M059J (cell line): ENCODE results near the gene SYVN1. TPM values are rescaled to one million over a fixed set of nuclear protein-coding genes. Genes with fewer than 3 reads are reported as not detected.
A peak's percentile ranks its signal among the peaks of the same experiment; 100 is the strongest.
"Not testable (repeated sequence)": the region's sequence is repeated elsewhere in the genome, so short reads cannot be mapped to it uniquely, and the experiment has no call there.

Source experiments
- DNase-seq: peaks from one replicate; pipeline ENCODE4 v3.0.0-alpha.2; 2012; ENCODE audit warnings: low read depth
- total RNA-seq: library from RNA; depleted of rRNA; stranded (reverse); fragments of >200 nt; shearing (Covaris generic); gene quantifications from 2 replicates; pipeline ENCODE4 v1.2.3, GENCODE V29; 2014

SYVN1 gene
- total RNA-seq, 1 experiment from 2014 or later: 27.0 TPM

DNA sequence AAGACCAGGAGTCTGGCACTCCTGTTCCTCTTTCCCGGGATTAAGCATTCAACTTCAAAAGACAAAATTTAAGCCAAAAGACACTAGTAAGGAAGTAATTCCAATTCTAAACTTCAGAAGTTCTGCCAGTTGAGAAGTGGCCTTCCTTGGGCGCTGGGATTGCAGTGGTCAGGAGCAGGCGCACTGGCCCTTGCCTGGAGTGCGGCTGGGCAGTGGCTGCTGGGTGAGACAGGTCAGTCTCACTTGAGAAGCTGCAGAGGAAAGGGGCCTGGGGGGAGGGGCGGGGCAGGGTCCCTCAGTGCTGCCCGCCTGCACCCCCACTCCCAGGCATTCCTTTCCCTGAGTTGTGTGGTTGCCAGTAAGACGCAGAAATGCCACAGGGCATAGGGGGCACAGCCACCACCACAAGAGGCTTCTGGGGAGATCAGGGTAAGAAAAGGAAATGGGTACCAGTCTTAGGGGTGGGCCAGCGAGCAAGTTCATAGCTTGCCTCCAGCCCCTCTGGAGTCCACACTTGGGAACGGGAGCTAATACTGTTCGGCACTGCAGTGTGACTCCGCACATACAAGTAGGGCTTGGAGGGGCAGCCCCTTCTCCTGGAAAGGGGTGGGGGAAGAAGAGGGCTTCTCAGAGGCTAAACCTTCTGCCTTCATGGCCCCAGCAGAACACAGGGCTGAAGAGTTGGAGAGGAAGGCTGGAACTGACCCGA, 6.7 kb downstream of the SYVN1 start:
- DNase-seq: no peak

DNA sequence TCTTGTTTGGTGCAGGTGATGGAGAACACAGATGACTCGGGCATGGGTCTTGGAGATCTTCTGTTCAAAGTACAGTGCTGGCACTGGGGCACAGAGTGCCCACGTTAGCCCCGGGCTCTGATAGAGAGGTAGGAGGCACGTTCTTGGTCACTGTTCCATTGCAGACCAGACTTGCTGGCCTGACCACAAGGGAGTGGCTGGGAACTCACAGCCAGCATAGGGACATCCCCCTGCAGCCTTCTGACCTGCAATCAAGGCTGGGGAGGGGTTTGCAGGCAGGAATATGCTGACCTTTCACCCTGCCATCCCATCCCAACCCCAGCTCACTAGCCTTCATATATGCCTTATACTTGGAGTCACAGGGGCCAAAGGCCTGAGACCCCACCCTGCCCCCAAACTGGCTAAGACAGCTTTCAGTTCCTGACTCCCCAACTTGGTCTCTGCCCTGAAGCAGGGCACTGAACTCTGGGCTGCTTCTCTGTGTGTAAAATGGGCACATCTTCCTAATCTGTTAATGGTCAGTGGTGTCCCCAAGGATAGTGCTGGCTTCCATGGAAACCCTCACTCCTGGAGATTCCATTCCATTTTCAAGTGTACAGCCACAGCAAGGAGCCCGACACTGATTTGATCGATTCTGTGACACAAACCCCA, 7.6 kb downstream of the SYVN1 start:
- no peak for DNase-seq

DNA sequence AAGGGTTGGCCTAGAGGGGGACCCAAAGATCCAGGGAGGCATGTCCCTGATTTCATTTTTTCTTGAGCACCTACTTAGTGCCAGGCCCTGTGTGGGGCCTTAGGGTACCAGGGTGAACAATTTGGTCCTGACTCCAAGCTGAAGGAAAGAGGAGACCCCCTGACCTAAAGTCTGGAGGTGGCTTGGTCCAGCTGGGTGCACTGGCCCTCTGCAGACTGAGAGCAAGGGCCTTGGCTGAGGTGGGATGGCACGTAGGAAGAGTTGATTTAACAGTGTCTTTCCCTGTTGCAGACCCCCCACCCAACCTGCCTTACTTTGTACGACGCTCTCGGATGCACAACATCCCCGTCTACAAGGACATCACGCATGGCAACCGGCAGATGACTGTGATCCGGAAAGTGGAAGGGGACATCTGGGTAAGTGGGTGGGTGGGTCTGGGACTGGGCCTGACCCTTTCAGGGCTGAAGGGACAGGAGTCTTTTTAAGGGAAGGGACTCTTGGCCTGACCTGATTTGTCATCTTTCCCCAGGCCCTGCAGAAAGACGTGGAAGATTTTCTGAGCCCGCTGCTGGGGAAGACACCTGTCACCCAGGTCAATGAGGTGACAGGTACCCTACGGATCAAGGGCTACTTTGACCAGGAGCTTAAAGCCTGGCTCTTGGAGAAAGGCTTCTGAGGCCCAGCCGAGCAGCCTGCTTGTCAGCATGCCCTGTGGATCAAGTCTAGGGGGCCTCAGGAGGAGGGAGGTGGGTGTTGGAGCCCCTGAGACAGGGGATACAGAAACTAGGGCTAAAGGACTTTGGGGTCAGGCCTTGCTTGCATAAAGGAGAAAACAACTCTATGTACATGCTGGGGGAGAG, 8.9 kb downstream of the SYVN1 start:
- DNase-seq: no peak

DNA sequence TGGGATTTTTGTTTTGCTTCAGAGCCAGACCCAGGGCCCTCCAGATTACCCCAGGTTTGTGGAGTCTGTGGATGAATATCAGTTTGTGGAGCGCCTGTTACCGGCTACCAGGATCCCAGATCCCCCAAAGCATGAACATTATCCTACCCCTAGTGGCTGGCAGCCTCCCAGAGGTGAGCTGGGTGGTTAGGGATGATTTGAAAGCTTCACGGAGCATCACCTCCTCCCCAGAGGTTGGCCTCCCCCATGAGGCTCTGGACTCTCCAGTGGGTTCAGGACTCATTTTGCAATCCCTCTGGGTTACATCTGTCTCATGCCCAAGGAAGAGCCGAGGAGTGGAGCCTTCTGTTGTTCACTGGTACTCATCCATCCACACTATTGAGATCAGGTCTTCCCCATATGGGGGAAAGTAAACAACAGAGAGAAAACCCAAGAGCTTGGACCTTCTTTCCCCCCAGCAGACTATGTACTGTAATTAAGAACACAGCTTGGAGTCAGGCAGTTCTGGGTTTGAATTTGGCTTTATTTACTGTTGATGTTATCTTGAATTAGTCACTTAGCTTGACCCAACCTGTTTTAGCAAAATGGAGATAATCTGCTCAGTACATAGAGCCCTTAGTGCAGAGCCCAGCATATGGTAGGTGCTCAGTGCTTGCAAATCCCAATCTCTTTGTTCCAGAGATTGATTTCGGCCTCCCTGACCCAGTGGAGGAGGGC, 9.7 kb downstream of the SYVN1 start:
- DNase-seq: no peak

DNA sequence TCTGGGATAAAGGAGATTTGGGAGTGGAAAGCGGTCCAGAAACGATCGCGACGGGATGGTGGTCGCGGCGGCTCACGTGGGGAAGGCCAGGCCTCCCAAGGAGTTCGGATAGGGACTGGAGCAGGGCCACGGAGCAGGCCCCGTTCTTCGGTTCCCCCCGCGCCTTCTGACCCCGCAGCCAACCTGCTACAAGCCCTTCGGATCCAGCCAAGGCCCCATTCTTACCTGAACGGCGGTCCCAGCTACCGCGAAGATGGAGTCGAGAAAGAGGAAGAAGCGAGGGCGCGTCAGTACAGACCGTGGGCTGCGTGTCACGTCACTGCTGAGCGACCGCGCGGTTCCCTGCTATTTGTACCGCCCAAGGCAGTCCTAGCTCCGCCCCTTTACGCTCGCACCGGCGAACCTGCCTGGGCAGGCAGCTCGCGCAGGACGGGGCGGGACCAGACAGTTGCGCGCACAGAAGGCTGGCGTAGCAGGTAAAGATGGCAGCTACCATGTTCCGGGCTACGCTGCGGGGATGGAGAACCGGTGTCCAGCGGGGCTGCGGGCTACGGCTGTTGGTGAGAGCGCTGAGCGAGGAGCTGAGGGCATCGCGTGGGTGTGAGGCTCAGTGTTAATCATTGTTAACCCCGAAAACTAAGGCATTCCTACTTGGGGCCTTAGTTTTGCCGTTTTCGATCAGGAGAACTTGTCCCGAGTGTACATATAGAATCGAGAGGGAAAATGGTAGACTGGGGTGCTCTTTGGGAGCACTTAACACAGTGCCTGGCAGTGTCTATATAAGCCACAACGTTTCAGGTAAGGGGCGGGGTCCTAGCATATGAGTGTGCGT, 12.2 kb downstream of the SYVN1 start, which contains the start of the genes FAU and MRPL49:
Gene FAU, minus strand, starts transcription at position 270 of the 832 bp plus-strand sequence. CDS start 321 bp downstream, outside the sequence.
Gene MRPL49, plus strand, starts transcription at position 457 of the 832 bp plus-strand sequence. Its CDS starts 26 bp downstream, at position 483.
- DNase-seq: peak; percentile 96

DNA sequence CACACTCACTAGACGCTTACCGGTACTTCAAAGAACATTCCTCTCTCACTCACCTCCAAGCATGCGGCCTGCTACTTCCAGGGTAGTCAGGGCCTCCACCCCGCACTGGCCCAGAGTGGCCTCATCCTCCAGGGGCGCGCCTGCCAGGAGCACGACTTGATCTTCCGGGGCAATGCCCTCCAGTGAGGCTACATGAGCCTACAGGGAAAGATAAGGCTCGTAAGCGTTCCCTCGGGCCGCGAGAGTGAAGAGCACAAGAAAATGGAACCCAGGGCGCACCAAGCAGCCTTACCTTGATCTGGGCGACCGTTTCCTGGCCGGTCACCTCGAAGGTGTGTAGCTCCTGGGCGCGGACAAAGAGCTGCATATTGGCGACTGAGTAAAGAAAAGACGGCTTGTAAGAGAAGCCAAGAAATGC, 12.9 kb downstream of the SYVN1 start:
- no peak for DNase-seq

DNA sequence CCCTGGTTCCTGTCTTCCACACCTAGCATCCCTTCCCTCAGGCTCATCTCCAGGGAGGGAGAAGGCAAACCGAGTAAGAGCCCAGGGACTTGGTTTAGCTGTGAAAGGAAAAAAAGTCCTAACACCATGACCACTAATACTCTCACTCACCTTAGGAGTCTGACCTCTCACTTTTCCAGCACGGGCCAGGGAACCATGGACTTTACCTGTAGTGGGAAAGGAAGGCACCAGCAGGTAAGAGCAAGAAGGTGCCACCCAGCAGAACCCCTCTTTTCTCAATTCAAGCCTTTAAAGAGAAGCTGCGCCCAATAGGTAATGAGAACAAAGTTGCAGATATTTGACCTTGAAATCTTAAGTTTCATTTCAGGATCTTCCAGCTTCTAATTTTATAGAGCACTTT, 13.5 kb downstream of the SYVN1 start:
- no peak for DNase-seq

DNA sequence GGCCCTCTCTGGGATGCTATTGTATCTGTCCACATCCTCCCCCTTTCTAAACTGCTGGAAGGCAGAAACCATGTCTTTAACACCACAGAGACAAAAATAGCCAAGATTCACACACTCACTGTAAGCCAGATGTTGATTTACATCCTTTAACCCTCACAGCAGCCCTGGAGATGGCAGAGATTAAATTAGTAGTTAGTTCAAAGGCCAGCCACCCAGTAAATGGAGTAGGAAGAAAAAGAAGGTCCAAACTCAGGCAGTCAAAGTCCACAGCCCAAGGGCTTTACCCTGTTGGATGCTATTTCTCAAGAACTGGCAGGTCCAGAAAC, 14.7 kb downstream of the SYVN1 start:
- no peak for DNase-seq

DNA sequence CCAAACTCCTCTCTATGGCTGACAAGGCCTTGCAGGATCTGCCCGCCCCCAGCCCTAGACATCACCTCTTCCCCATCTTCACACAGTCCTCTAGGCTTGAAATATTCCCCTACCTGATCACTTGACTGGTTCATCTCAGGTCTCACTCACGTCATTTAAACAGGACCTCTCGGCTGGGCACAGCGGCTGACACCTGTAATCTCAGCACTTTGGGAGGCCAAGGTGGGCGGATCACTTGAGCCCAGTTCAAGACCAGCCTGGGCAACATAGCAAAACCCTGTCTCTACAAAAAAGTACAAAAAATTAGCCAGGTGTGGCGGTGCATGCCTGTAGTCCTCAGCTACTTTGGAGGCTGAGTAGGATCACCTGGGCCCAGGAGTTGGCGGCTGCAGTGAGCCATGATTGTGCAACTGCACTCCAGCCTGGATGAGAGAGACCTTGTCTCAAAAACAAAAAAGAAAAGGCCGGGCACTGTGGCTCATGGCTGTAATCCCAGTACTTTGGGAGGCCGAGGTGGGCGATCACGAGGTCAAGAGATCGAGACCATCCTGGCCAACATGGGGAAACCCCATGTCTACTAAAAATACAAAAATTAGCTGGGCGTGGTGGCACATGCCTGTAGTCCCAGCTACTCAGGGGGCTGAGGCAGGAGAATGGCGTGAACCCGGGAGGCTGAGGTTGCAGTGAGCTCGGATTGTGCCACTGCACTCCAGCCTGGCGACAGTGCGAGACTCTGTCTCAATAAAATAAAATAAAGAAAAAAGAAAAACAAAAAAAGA, 15.2 kb downstream of the SYVN1 start:
- not testable (repeated sequence) for DNase-seq

DNA sequence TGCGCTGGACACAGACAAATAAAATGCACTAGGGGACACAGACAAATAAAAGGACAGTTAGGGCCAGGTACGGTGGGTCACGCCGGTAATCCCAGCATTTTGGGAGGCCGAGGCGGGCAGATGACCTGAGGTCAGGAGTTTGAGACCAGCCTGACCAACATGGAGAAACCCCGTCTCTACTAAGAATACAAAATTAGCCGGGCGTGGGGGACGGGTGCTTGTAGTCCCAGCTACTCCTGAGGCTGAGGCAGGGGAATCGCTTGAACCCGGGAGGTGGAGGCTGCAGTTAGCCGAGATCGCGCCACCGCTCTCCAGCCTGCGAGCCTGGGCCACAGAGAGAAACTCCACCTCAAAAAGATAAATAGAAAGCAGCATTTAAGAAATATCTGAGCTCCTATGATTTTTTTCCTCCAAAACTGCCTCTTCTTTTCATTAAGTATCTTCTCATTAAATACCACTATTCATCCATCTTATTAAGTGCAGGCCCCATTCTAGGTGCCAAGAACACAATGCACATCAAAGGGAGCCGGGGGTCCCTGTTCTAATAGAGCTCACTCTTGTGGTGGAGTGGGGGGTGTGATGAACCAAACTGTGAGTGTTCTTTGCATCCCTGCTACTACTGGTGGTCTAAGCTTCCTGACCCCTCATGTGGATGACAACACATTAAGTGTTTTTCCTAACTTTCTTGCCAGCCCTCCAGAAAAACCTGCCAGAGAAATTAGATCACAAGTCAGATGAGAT, 16.1 kb downstream of the SYVN1 start:
- no peak for DNase-seq

DNA sequence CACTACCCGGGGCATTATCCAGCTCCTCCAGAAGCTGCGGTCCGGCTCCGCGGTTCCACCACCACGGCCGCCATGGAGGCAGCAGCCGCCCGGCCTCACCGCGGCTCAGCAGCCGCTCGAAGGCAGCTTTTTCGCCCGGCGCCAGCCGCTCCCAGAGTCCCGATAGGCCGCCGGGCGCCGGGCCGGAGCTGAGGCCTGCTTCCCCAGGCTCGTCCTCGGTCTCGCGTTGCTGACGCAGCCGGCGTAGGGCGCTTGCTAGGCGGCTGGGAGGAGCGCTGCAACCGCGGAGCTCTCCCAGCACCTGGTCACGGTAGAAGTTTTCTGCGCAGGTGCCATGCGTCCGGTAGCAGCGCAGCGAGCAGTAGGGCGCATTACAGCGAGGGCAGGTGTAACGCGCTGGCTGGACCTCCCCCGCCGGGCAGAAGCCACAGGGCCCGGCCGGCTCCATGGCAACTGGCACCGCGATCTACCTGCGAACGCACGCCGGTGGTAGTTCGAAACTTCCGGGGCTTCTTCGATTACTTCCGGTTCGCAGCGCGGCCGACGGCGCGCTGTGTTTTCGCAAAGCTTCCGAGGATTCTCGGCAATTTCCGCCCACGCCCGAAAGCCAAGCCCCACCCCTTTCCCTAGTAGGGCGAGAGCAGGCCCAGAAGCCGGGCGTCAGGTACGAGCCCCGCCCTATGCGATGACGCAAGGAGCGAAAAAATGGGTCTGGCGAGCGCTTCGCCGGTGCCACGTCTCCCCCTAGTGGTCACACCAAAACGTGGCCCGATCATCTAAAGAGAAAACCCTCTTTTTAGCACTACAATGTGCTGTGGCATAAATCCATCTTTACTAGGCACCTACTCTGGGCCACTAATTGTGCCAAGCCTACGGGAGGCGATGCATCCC, 16.9 kb downstream of the SYVN1 start, which contains the start of gene ZNHIT2:
Gene ZNHIT2, minus strand, starts transcription at position 496 of the 891 bp plus-strand sequence. Its CDS starts 48 bp downstream, at position 448.
- DNase-seq: peak; percentile 98

DNA sequence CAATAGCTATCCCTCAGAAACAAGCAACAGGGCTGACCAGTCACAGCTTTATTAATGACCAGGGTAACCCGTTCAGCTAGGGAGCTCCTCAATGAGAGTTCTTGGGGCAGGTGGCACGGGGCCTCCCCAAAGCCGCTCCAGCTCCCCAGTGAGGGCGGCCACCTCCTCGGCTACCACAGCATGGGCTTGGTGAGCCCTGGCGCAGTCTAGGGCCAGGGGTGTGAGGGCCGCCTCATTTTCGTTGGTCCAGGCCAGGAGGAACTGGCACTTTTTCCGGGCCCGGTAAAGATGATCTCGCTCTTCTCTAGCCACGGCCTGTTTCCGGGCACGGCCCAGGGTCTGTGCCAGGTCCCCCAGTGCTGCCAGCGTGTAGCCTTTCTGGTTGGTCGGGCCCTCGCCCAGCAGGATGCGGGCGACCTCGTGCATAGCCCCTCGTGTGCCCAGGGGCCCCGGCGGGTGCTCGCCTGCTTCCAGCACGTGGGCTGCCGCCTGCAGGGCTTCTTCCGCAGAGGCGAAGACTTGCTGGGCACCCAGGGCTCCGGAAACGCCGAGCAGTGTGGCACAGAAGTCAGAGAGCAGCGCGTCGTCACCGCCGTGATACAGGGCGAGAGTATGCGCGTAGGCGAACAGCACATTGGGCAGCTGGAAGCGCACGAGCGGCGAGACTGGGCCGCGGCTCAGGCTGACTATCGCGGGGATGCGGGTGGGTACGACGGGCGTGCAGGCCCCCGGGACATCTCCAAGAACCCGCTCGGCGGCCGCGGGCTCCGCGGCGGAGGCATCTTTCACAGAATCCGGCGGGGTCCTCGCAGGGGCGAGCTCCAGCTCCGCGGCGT, 17.7 kb downstream of the SYVN1 start:
- DNase-seq: peak; percentile 28

DNA sequence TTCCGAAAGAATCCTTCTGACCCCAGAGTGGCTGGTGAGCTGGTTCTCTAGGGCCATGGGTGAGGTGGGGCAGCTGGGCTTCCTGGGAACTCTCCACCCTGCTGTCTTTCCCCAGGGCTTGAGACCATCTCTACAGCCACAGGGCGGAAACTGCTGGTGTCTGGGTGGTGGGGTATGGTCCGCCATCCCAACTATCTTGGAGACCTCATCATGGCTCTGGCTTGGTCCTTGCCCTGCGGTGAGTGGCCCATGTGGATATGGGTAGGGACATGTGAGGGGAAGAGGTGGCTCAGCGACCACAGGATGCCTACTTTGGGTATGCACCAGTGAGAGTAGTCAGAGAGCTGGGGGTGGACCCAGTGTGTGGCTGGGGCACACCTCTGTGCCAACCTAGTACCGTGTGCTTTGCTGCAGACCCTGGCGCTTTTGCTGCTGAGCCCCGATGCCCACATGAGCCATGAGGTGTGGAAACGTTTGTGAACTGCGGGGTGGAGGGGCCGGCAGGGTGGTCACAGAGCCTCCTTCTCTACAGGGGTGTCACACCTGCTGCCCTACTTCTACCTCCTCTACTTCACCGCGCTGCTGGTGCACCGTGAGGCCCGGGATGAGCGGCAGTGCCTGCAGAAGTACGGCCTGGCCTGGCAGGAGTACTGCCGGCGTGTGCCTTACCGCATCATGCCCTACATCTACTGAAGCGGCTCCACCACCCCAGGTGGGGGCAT, 18.8 kb downstream of the SYVN1 start:
- DNase-seq: no peak

DNA sequence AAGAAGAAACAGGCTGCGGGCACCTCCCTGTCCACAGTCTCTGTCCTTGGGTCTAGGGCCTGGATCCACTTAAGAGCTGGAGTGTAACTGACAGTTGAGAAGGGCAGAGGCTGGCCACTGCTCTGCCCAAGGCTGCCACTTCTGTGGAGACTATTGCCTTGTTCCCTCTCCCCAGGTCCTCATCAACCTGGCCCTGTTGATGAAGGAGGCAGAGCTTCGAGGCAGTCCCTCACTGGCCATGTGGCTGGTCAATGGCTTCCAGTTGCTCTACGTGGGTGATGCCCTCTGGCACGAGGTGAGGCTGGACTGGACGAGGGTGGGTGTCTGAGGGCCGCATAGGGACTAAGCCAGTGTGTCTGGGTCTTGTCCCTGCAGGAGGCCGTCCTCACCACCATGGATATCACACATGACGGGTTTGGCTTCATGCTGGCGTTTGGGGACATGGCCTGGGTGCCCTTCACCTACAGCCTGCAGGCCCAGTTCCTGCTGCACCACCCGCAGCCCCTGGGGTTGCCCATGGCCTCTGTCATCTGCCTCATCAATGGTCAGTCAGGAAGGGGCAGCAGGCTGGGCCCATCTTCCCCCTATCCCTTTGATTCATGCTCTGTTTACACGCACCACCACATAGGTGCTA, 19.7 kb downstream of the SYVN1 start:
- DNase-seq: no peak

DNA sequence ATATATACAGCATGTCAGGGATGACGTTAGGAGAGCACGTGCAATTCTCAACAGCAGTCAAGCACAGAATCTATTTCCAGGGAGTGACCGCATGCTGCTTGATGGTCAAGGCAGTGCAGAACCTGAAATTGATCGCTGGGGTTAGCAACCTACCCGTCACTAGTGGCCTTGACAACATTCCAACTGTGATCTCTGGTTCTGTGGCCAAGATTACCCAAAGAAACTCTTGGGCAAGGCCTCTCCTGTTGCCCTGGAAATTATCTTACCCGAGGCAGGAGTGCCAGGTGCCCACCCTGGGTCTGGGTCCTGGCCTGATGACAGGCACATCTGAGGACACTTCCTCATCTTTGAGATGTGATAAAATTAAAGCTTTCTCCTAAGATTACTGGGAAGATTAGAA, 20.5 kb downstream of the SYVN1 start:
- DNase-seq: no peak

DNA sequence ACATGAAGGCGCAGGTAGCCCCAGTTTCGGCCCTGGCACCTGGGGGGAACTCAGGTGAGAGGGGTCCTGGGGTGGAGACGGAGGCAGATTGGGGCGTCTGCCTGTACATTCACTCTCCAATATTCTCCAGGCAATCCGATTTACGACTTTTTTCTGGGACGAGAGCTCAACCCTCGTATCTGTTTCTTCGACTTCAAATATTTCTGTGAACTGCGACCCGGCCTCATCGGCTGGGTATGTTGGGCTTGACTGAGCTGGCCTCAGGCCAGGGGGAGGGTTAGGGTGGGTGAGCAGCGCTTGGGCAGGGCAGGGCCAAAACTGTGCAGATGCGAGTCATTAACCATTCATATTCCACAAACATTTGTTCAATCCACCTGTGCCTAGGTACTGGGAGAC, 21.0 kb downstream of the SYVN1 start:
- no peak for DNase-seq
